ENCODE results near the gene OGFOD3. TPM values are rescaled to one million over a fixed set of nuclear protein-coding genes. Genes with fewer than 3 reads are reported as not detected.

The OGFOD3 gene
- total RNA-seq, 4 donors from 2014 or later: 7.9 to 27.5 (median 25.9) TPM

- Histone ChIP-seq H3K9me3 (no peaks in the 10 kb centered on the region), H3K4me3 (no peak overlapping the region), H3K27me3 (peaks cover 82% of the 10 kb centered on the region), H3K27ac (no peak overlapping the region), H3K4me1 (peaks cover 9 to 34% (median 26%) of the 10 kb centered on the region in 4 donors), H3K36me3 (no peaks in the 10 kb centered on the region)
- 37 to 47% methylated on average over 11 to 40 of the region's 41 CpGs for WGBS, 2 donors (ENCODE audit: low coverage in 1 of 2)
- in situ Hi-C loops (cut with MboI; ENCODE audit: low pct_ligation_motif_present in 1 of 4, low pct_unique_long_range_greater_than_20kb in 1 of 4, low sequenced_read_pairs in 3 of 4): no loop called here
- no peak for TF ChIP-seq POLR2A (IDR thresholded peaks at IDR 0.05)
- DNase-seq: no peak
- intact Hi-C loops (cut with DNase I; ENCODE audit: low total_unique reads): no loop called here
Observed at GRCh38 chr17:82372249-82373071, 45.9 kb downstream of the OGFOD3 start.

DNA sequence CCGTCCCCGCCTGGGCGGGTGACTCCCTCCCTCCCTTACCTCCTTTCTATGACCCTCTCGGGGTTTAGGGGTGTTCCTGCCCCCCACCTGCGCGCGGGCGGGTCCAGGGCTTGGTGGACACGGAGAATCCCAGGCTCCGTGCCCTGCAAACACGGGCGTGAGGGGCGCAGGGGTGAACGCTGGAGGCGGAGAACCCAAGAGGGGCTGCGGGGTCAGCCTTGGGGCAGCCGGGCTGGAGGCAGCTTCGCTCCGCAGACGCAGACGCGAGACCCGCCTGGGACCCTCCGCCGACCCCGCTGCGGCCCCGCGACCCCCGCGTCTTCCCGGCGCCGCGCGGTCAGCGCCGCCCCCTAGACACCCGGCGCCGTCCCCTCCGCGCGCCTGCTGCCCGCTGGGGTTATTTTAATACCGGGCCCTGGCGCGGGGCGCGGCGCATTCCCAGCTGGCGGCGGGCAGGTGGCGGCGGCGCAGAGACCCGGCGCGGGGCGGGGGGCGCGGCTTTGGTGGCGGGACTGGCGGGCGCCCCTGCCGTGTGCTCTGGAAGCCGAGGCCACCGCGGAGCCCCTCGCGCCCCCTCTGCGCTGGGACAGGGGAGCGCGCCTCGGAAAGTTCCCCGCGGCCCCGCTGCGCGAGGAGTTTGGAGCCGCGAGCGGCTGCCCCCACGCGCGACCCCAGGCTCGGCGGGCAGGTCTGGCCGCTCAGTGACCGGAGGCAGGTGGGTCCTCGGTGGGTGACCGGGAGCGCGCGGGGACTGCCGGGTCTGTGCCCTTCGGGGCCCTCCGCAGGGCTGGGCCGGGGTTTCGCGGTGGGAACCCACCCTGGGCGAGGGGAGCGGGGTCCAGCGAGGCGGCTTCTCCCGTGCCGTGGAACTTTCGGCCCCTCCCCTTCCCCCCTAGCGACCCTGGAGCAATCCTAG, 46.8 kb downstream of the OGFOD3 start, which contains the start of gene UTS2R:
UTS2R (plus strand) TSS at position 433 of the 916 bp plus-strand sequence. CDS start 2,560 bp downstream, outside the sequence.
- H3K27ac ChIP-seq: no peak within 1 kb of the TSS
- H3K27me3 ChIP-seq: peaks cover 81% of the 10 kb centered on the region
- DNase-seq: no peak
- 8% methylated on average over 9 of the region's 109 CpGs; no CpG with 5 or more reads in 1 of the 2 donors for WGBS, 2 donors (ENCODE audit: low coverage in 1 of 2)
- in situ Hi-C loops (cut with MboI; ENCODE audit: low pct_ligation_motif_present in 1 of 4, low pct_unique_long_range_greater_than_20kb in 1 of 4, low sequenced_read_pairs in 3 of 4) (no loop called here), intact Hi-C loops (cut with DNase I; ENCODE audit: low total_unique reads) (no loop called here)
- H3K9me3 ChIP-seq: no peaks in the 10 kb centered on the region
- peaks cover 11 to 42% (median 26%) of the 10 kb centered on the region in 4 donors for H3K4me1 ChIP-seq
- TF ChIP-seq POLR2AphosphoS5 (IDR thresholded peaks at IDR 0.05) (no peak), EP300 (IDR thresholded peaks at IDR 0.05; ENCODE audit: low read depth) (no peak), POLR2A (IDR thresholded peaks at IDR 0.05) (no peak)
- TF ChIP-seq, protein P1, sequence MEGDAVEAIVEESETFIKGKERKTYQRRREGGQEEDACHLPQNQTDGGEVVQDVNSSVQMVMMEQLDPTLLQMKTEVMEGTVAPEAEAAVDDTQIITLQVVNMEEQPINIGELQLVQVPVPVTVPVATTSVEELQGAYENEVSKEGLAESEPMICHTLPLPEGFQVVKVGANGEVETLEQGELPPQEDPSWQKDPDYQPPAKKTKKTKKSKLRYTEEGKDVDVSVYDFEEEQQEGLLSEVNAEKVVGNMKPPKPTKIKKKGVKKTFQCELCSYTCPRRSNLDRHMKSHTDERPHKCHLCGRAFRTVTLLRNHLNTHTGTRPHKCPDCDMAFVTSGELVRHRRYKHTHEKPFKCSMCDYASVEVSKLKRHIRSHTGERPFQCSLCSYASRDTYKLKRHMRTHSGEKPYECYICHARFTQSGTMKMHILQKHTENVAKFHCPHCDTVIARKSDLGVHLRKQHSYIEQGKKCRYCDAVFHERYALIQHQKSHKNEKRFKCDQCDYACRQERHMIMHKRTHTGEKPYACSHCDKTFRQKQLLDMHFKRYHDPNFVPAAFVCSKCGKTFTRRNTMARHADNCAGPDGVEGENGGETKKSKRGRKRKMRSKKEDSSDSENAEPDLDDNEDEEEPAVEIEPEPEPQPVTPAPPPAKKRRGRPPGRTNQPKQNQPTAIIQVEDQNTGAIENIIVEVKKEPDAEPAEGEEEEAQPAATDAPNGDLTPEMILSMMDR (IDR thresholded peaks at IDR 0.05): no peak
- peak within 1 kb of the TSS in 3 of 4 donors; percentile 13 to 43 (median 21) for H3K4me3 ChIP-seq
- H3K36me3 ChIP-seq: no peaks in the 10 kb centered on the region

DNA sequence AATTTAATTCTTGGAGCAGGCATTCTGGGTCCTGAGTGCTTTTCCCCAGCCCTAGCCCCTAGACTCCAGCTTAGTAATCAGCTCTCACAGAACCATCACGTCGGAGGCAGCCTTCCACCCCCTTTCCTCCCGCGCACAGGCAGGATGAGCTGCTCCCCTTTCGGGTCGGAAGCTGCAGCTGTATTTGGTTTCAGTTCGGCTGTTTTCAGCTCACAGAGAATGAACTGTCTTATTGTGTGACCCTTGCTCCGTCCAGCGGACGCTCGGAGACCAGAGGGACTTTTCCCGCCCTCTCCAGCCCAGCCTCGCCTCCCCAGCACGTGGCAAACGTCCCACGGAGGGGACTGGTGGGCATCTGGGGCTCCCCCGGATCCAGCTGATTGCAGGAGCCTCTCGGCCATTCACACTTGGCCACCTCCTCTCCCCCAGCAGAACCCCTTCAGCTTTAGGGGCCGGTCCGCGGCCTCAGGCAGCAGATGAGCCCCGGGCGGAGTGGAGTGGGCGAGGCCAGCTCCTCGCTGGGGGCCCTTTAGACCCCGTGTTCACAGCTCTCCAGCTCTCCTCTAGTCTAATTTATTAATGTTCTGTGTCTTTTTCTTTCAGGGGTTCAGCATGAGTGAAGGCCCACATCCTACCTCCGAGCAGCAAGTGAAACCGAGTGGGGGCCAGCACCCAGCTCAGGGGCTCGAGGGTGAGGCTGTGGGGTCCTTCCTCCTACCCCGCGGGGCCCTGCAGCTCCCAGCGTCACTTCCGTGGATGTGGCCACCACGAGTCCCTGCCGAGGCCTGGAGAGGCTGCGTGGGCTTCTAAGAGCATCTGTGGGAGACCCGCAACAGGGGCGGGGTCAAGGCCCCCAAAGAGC, 47.7 kb downstream of the OGFOD3 start:
- H3K4me3 ChIP-seq: peak overlapping the region in 3 of 4 donors; percentile 13 to 43 (median 21)
- peak; percentile 52 for DNase-seq
- peaks cover 11 to 46% (median 26%) of the 10 kb centered on the region in 4 donors for H3K4me1 ChIP-seq
- WGBS, 2 donors (ENCODE audit: low coverage in 1 of 2): 19% methylated on average over 38 of the region's 38 CpGs; no CpG with 5 or more reads in 1 of the 2 donors
- H3K27ac ChIP-seq: no peak overlapping the region
- intact Hi-C loops (cut with DNase I; ENCODE audit: low total_unique reads): no loop called here
- in situ Hi-C loops (cut with MboI; ENCODE audit: low pct_ligation_motif_present in 1 of 4, low pct_unique_long_range_greater_than_20kb in 1 of 4, low sequenced_read_pairs in 3 of 4): no loop called here
- TF ChIP-seq EP300 (IDR thresholded peaks at IDR 0.05; ENCODE audit: low read depth) (no peak), POLR2AphosphoS5 (IDR thresholded peaks at IDR 0.05) (no peak), POLR2A (IDR thresholded peaks at IDR 0.05) (no peak)
- H3K27me3 ChIP-seq: peaks cover 72% of the 10 kb centered on the region
- no peaks in the 10 kb centered on the region for H3K36me3 ChIP-seq
- no peaks in the 10 kb centered on the region for H3K9me3 ChIP-seq

GRCh38 chr17:82369211-82369610, 49.2 kb downstream of the OGFOD3 start:
- in situ Hi-C loops (cut with MboI; ENCODE audit: low pct_ligation_motif_present in 1 of 4, low pct_unique_long_range_greater_than_20kb in 1 of 4, low sequenced_read_pairs in 3 of 4): no loop called here
- H3K36me3 ChIP-seq: no peaks in the 10 kb centered on the region

More at GRCh38 chr17:82369211-82369610, 49.2 kb downstream of the OGFOD3 start:
- no peak for DNase-seq
- Histone ChIP-seq H3K4me1 (peaks cover 11 to 46% (median 26%) of the 10 kb centered on the region in 4 donors), H3K4me3 (no peak overlapping the region), H3K27ac (no peak overlapping the region), H3K27me3 (peaks cover 57% of the 10 kb centered on the region), H3K9me3 (no peaks in the 10 kb centered on the region)
- TF ChIP-seq POLR2A (IDR thresholded peaks at IDR 0.05) (no peak), POLR2AphosphoS5 (IDR thresholded peaks at IDR 0.05) (no peak), EP300 (IDR thresholded peaks at IDR 0.05; ENCODE audit: low read depth) (no peak)
- TF ChIP-seq, protein P1 (IDR thresholded peaks at IDR 0.05): no peak
- intact Hi-C loops (cut with DNase I; ENCODE audit: low total_unique reads): no loop called here
- 90 to 93% methylated on average over 7 of the region's 7 CpGs for WGBS, 2 donors (ENCODE audit: low coverage in 1 of 2)

Measured in transverse colon (tissue), 4 donors.